ENCODE data around the gene PCSK5.

Gene PCSK5

GRCh38 chr9:76400534-76401096 is 510.1 kb downstream of the PCSK5 start:
- no peak for DNase-seq
- intact Hi-C loops (cut with DNase I): loop anchor here (5.0 to 10.0 kb wide), 2 partner anchors 302 to 594 kb away; no protein-coding TSS in a partner anchor

- intact Hi-C loops (cut with DNase I): loop anchor here (5.0 to 10.0 kb wide), 2 partner anchors 301 to 594 kb away; no protein-coding TSS in a partner anchor
Observed at GRCh38 chr9:76401176-76401575, 510.7 kb downstream of the PCSK5 start.

GRCh38 chr9:76401580-76402354 is 511.3 kb downstream of the PCSK5 start:
- intact Hi-C loops (cut with DNase I): loop anchor here (5.0 to 10.0 kb wide), 2 partner anchors 301 to 593 kb away; no protein-coding TSS in a partner anchor
- no peak for DNase-seq

More at GRCh38 chr9:76401176-76401575, 510.7 kb downstream of the PCSK5 start:
- no peak for DNase-seq

- DNase-seq: no peak
- intact Hi-C loops (cut with DNase I): loop anchor here (5.0 to 10.0 kb wide), 2 partner anchors 299 to 591 kb away; no protein-coding TSS in a partner anchor
Observed at GRCh38 chr9:76403352-76403751, 512.9 kb downstream of the PCSK5 start.

- intact Hi-C loops (cut with DNase I): loop anchor here (5.0 to 10.0 kb wide), 2 partner anchors 298 to 590 kb away; no protein-coding TSS in a partner anchor
- no peak for DNase-seq
Observed at GRCh38 chr9:76404401-76404800, 513.9 kb downstream of the PCSK5 start.

GRCh38 chr9:76405340-76405739 is 514.9 kb downstream of the PCSK5 start:
- no peak for DNase-seq
- intact Hi-C loops (cut with DNase I): loop anchor here (10.0 kb wide), 1 partner anchor 589 kb away; no protein-coding TSS in a partner anchor

- intact Hi-C loops (cut with DNase I): loop anchor here (10.0 kb wide), 1 partner anchor 589 kb away; no protein-coding TSS in a partner anchor
- DNase-seq: no peak
Observed at GRCh38 chr9:76405868-76406267, 515.4 kb downstream of the PCSK5 start.

All from posterior cingulate gyrus (tissue), 11 donors.